H9 (cell line): ENCODE data around the gene NRXN3. TPM values are rescaled to one million over a fixed set of nuclear protein-coding genes. Genes with fewer than 3 reads are reported as not detected.

Experiments
- DNase-seq: peaks from one replicate; pipeline ENCODE4 v3.0.0-alpha.2; 2017
- H2AFZ ChIP-seq: one replicate; pipeline ENCODE4 v1.6.1; 2013; ENCODE audit warnings: mild to moderate bottlenecking, low read length, control low read depth, moderate library complexity
- H2AK5ac ChIP-seq: 2 replicates; pipeline ENCODE4 v1.6.1; 2013; ENCODE audit warnings: low read length, control low read depth, mixed read lengths; ENCODE audit not compliant: insufficient read length
- H2BK120ac ChIP-seq: one replicate; pipeline ENCODE4 v1.6.1; 2013; ENCODE audit warnings: low read depth, mild to moderate bottlenecking, low read length, control low read depth, inconsistent platforms; ENCODE audit not compliant: poor library complexity, severe bottlenecking
- H2BK12ac ChIP-seq: 2 replicates; pipeline ENCODE4 v1.6.1; 2013; ENCODE audit warnings: low read length, control low read depth, mixed read lengths, low read depth; ENCODE audit not compliant: insufficient read length
- H2BK15ac ChIP-seq: 2 replicates; pipeline ENCODE4 v1.6.1; 2013; ENCODE audit warnings: low read depth, low read length, control low read depth
- H2BK20ac ChIP-seq: one replicate; pipeline ENCODE4 v1.6.1; 2013; ENCODE audit warnings: low read depth, mild to moderate bottlenecking, low read length, control low read depth, inconsistent platforms; ENCODE audit not compliant: poor library complexity, severe bottlenecking
- H2BK5ac ChIP-seq: 2 replicates; pipeline ENCODE4 v1.6.1; 2013; ENCODE audit warnings: low read length, control low read depth, mixed read lengths; ENCODE audit not compliant: insufficient read length
- H3K14ac ChIP-seq: 2 replicates; pipeline ENCODE4 v1.6.1; 2013; ENCODE audit warnings: low read length, control low read depth; ENCODE audit not compliant: insufficient read depth
- H3K18ac ChIP-seq: 2 replicates; pipeline ENCODE4 v1.6.1; 2013; ENCODE audit warnings: low read depth, mild to moderate bottlenecking, mixed read lengths, low read length, control low read depth; ENCODE audit not compliant: insufficient read length
- H3K23ac ChIP-seq: 2 replicates; pipeline ENCODE4 v1.6.1; 2013; ENCODE audit warnings: low read length, control low read depth, mixed read lengths, low read depth; ENCODE audit not compliant: insufficient read length
- H3K23me2 ChIP-seq: 2 replicates; pipeline ENCODE4 v1.6.1; 2013; ENCODE audit warnings: low read depth, mild to moderate bottlenecking, mixed read lengths, low read length, control low read depth; ENCODE audit not compliant: insufficient read length, poor library complexity, severe bottlenecking
- H3K27ac ChIP-seq: 2 replicates; pipeline ENCODE4 v1.5.1; 2013; ENCODE audit warnings: low read length, control low read depth, mixed read lengths, low read depth; ENCODE audit not compliant: insufficient read length
- H3K27me3 ChIP-seq: 2 replicates; pipeline ENCODE4 v1.6.1; 2013; ENCODE audit warnings: low read length, control low read depth, inconsistent platforms; ENCODE audit not compliant: insufficient read depth
- H3K4ac ChIP-seq: 2 replicates; pipeline ENCODE4 v1.6.1; 2013; ENCODE audit warnings: low read depth, mild to moderate bottlenecking, control low read depth, inconsistent platforms, low read length, moderate library complexity
- H3K4me1 ChIP-seq: 2 replicates; pipeline ENCODE4 v1.6.1; 2013; ENCODE audit warnings: low read length, control low read depth, inconsistent platforms; ENCODE audit not compliant: insufficient read depth
- H3K4me2 ChIP-seq: 2 replicates; pipeline ENCODE4 v1.6.1; 2013; ENCODE audit warnings: low read length, control low read depth, mixed read lengths; ENCODE audit not compliant: insufficient read length, insufficient read depth
- H3K56ac ChIP-seq: 2 replicates; pipeline ENCODE4 v1.6.1; 2013; ENCODE audit warnings: low read depth, mild to moderate bottlenecking, mixed read lengths, low read length, control low read depth; ENCODE audit not compliant: insufficient read length
- H3K79me1 ChIP-seq: 2 replicates; pipeline ENCODE4 v1.6.1; 2013; ENCODE audit warnings: low read depth, mild to moderate bottlenecking, moderate library complexity, low read length, control low read depth, inconsistent platforms; ENCODE audit not compliant: insufficient read depth, poor library complexity, severe bottlenecking
- H3K79me2 ChIP-seq: 2 replicates; pipeline ENCODE4 v1.6.1; 2013; ENCODE audit warnings: low read length, control low read depth, inconsistent platforms; ENCODE audit not compliant: insufficient read depth
- H3K9ac ChIP-seq: 2 replicates; pipeline ENCODE4 v1.6.1; 2013; ENCODE audit warnings: low read length, control low read depth, mixed read lengths; ENCODE audit not compliant: insufficient read length; ENCODE audit errors: extremely low read depth
- H3K9me3 ChIP-seq: one replicate; pipeline ENCODE4 v1.6.1; 2013; ENCODE audit warnings: low read depth, low read length, inconsistent platforms; ENCODE audit not compliant: control insufficient read depth
- H3T11ph ChIP-seq: one replicate; pipeline ENCODE4 v1.6.1; 2013; ENCODE audit warnings: mild to moderate bottlenecking, low read length, control low read depth, inconsistent platforms
- H4K20me1 ChIP-seq: one replicate; pipeline ENCODE4 v1.6.1; 2013; ENCODE audit not compliant: control insufficient read depth, insufficient read length, insufficient read depth
- H4K5ac ChIP-seq: 2 replicates; pipeline ENCODE4 v1.6.1; 2013; ENCODE audit warnings: low read depth, mild to moderate bottlenecking, mixed read lengths, low read length, control low read depth; ENCODE audit not compliant: insufficient read length
- H4K8ac ChIP-seq: replicated peaks from 2 replicates; pipeline ENCODE4 v1.6.1; 2013; ENCODE audit warnings: low read length, control low read depth, mixed read lengths, low read depth; ENCODE audit not compliant: insufficient read length
- H4K91ac ChIP-seq: 2 replicates; pipeline ENCODE4 v1.6.1; 2013; ENCODE audit warnings: low read depth, mild to moderate bottlenecking, moderate library complexity, mixed read lengths, low read length, control low read depth; ENCODE audit not compliant: insufficient read length
- H3K27ac Mint-ChIP-seq, 3 experiments: 2 replicates in 2 of 3; 3 replicates in 1 of 3; pipeline ENCODE4 v1.8.0; 2020 to 2021; ENCODE audit warnings: mixed read lengths in 3 of 3, mild to moderate bottlenecking in 1 of 3, moderate library complexity in 1 of 3
- H3K27me3 Mint-ChIP-seq: 2 replicates; pipeline ENCODE4 v1.8.0; 2021; ENCODE audit warnings: low read depth, mild to moderate bottlenecking, moderate library complexity, mixed read lengths
- H3K36me3 Mint-ChIP-seq, 3 experiments: 2 replicates in 2 of 3; 3 replicates in 1 of 3; pipeline ENCODE4 v1.8.0; 2020 to 2021; ENCODE audit warnings: low read depth in 3 of 3, mixed read lengths in 3 of 3; ENCODE audit not compliant: insufficient read depth in 1 of 3
- H3K4me1 Mint-ChIP-seq, 2 experiments: 2 replicates each; pipeline ENCODE4 v1.8.0; 2020; ENCODE audit warnings: mixed read lengths in 2 of 2
- H3K4me3 Mint-ChIP-seq, 2 experiments: 2 replicates in 1 of 2; 3 replicates in 1 of 2; pipeline ENCODE4 v1.8.0; 2020 to 2021; ENCODE audit warnings: mild to moderate bottlenecking in 2 of 2, mixed read lengths in 2 of 2, moderate library complexity in 1 of 2
- H3K9me3 Mint-ChIP-seq, 2 experiments: 2 replicates in 1 of 2; 3 replicates in 1 of 2; pipeline ENCODE4 v1.8.0; 2020; ENCODE audit warnings: mild to moderate bottlenecking in 2 of 2, mixed read lengths in 2 of 2, moderate library complexity in 1 of 2
- total RNA-seq: library from RNA; stranded (reverse); gene quantifications from 2 replicates; pipeline ENCODE4 v1.2.1, GENCODE V29; 2021
- TF ChIP-seq, protein P1 (sequence below): fragments of 200-600 bp; sonication (generic); conservative IDR thresholded peaks from 3 replicates; pipeline ENCODE4 v1.8.0; 2021; ENCODE audit warnings: antibody characterized with exemption, mild to moderate bottlenecking

The NRXN3 gene
- total RNA-seq, 1 experiment from 2014 or later: 1.8 TPM

DNA sequence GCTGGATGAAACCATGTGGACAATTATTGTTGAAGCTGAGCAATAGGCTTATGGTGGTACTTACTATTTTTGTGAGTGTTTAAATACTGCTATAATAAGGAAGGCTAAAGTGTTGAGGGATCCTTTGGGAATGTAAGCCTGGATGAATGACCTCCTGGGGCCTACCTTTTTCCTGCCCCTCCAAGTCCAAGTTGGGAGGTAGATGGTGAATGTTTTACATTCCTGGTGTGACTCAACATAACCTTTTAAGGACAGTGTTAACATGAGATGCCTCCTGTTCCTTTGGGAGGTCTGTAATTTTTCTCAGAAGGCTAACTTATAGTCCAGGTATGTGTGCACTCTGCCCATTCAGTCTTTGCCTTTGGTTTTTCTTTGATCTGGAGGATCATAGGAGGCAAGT, 315.9 kb downstream of the NRXN3 start:
- no peak overlapping the region for H4K8ac ChIP-seq
- peak overlapping the region; percentile 10 for H3T11ph ChIP-seq
- H3K79me2 ChIP-seq: no peaks in the 10 kb centered on the region
- Mint-ChIP-seq H3K4me3 (no peak overlapping the region), H3K27ac (0 out of 7 replicates have a peak overlapping the region, but pooled peaks of 1 of the 3 experiments have one; percentile 53), H3K9me3 (no peaks in the 10 kb centered on the region), H3K4me1 (peaks cover 26 to 30% of the 10 kb centered on the region in 2 experiments), H3K36me3 (no peaks in the 10 kb centered on the region), H3K27me3 (no peaks in the 10 kb centered on the region)
- H4K91ac ChIP-seq: no peak overlapping the region
- H3K18ac ChIP-seq: no peak overlapping the region
- TF ChIP-seq, protein P1, sequence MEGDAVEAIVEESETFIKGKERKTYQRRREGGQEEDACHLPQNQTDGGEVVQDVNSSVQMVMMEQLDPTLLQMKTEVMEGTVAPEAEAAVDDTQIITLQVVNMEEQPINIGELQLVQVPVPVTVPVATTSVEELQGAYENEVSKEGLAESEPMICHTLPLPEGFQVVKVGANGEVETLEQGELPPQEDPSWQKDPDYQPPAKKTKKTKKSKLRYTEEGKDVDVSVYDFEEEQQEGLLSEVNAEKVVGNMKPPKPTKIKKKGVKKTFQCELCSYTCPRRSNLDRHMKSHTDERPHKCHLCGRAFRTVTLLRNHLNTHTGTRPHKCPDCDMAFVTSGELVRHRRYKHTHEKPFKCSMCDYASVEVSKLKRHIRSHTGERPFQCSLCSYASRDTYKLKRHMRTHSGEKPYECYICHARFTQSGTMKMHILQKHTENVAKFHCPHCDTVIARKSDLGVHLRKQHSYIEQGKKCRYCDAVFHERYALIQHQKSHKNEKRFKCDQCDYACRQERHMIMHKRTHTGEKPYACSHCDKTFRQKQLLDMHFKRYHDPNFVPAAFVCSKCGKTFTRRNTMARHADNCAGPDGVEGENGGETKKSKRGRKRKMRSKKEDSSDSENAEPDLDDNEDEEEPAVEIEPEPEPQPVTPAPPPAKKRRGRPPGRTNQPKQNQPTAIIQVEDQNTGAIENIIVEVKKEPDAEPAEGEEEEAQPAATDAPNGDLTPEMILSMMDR: no peak
- no peak overlapping the region for H4K5ac ChIP-seq
- H2AFZ ChIP-seq: no peak overlapping the region
- H3K4me2 ChIP-seq: no peak overlapping the region
- H3K4ac ChIP-seq: no peak overlapping the region
- H3K27ac ChIP-seq: no peak overlapping the region
- peaks cover 8% of the 10 kb centered on the region; the same call in 1 of the 2 replicates for H3K4me1 ChIP-seq
- H3K23ac ChIP-seq: no peak overlapping the region
- H3K14ac ChIP-seq: no peak overlapping the region
- no peak overlapping the region for H3K56ac ChIP-seq
- no peak overlapping the region for H2BK20ac ChIP-seq
- no peak overlapping the region for H2BK5ac ChIP-seq
- H2AK5ac ChIP-seq: no peak overlapping the region
- H3K9ac ChIP-seq: no peak overlapping the region
- DNase-seq: peak; percentile 31
- H2BK15ac ChIP-seq: no peak overlapping the region
- H3K27me3 ChIP-seq: no peaks in the 10 kb centered on the region
- no peaks in the 10 kb centered on the region for H3K23me2 ChIP-seq
- H2BK120ac ChIP-seq: no peak overlapping the region
- H3K9me3 ChIP-seq: no peaks in the 10 kb centered on the region
- H2BK12ac ChIP-seq: no peak overlapping the region
- H3K79me1 ChIP-seq: no peaks in the 10 kb centered on the region
- no peaks in the 10 kb centered on the region for H4K20me1 ChIP-seq
